ENCODE results near the gene PRKAR2B. TPM values are rescaled to one million over a fixed set of nuclear protein-coding genes. Genes with fewer than 3 reads are reported as not detected.

The PRKAR2B gene
- total RNA-seq, 4 donors from 2014 or later, result 5.0 to 6.9 (median 6.3) TPM

GRCh38 chr7:107171496-107171895 is 127.0 kb downstream of the PRKAR2B start:
- TF ChIP-seq CTCF (IDR thresholded peaks at IDR 0.05), result no peak
- TF ChIP-seq POLR2A (IDR thresholded peaks at IDR 0.05), result no peak
- H3K4me3 ChIP-seq (ENCODE audit: low read depth, poor library complexity, severe bottlenecking), result no peak overlapping the region
- no peak for DNase-seq (ENCODE audit: low spot score in 2 of 2)
- WGBS, 2 donors, result 86 to 90% methylated on average over 12 of the region's 12 CpGs
- intact Hi-C loops (cut with DNase I; ENCODE audit: low total_unique reads), result no loop called here

- WGBS, 2 donors, result 66 to 71% methylated on average over 4 of the region's 4 CpGs
- no peak for TF ChIP-seq CTCF (IDR thresholded peaks at IDR 0.05)
- TF ChIP-seq POLR2A (IDR thresholded peaks at IDR 0.05), result no peak
- no peak for DNase-seq (ENCODE audit: low spot score in 2 of 2)
- H3K4me3 ChIP-seq (ENCODE audit: low read depth, poor library complexity, severe bottlenecking), result no peak overlapping the region
- intact Hi-C loops (cut with DNase I; ENCODE audit: low total_unique reads), result no loop called here
Measured at GRCh38 chr7:107172276-107173032, 127.9 kb downstream of the PRKAR2B start.

GRCh38 chr7:107173191-107173590 is 128.7 kb downstream of the PRKAR2B start:
- no peak overlapping the region for H3K4me3 ChIP-seq (ENCODE audit: low read depth, poor library complexity, severe bottlenecking)
- WGBS, 2 donors, result 71 to 80% methylated on average over 2 of the region's 2 CpGs
- no peak for TF ChIP-seq POLR2A (IDR thresholded peaks at IDR 0.05)
- TF ChIP-seq CTCF (IDR thresholded peaks at IDR 0.05), result no peak
- intact Hi-C loops (cut with DNase I; ENCODE audit: low total_unique reads), result no loop called here
- DNase-seq (ENCODE audit: low spot score in 2 of 2), result no peak

GRCh38 chr7:107173691-107174406 is 129.3 kb downstream of the PRKAR2B start:
- no peak for TF ChIP-seq POLR2A (IDR thresholded peaks at IDR 0.05)
- no peak for TF ChIP-seq CTCF (IDR thresholded peaks at IDR 0.05)
- intact Hi-C loops (cut with DNase I; ENCODE audit: low total_unique reads), result no loop called here
- DNase-seq (ENCODE audit: low spot score in 2 of 2), result no peak
- H3K4me3 ChIP-seq (ENCODE audit: low read depth, poor library complexity, severe bottlenecking), result no peak overlapping the region
- WGBS, 2 donors, result 60 to 67% methylated on average over 4 of the region's 4 CpGs

- no peak for DNase-seq (ENCODE audit: low spot score in 2 of 2)
- 83% methylated on average over 14 of the region's 14 CpGs for whole genome bisulfite sequencing, 2 donors
- intact Hi-C loops (cut with DNase I; ENCODE audit: low total_unique reads), result no loop called here
- no peak overlapping the region for H3K4me3 ChIP-seq (ENCODE audit: low read depth, poor library complexity, severe bottlenecking)
- TF ChIP-seq POLR2A (IDR thresholded peaks at IDR 0.05) (no peak), CTCF (IDR thresholded peaks at IDR 0.05) (no peak)
Measured at GRCh38 chr7:107179326-107180164, 135.0 kb downstream of the PRKAR2B start.

Data from lower leg skin (tissue), 4 donors.